GM18867 (cell line): ENCODE data around the gene MYO5C.
A peak's percentile ranks its signal among the peaks of the same experiment; 100 is the strongest.
"Not testable (repeated sequence)": the region's sequence is repeated elsewhere in the genome, so short reads cannot be mapped to it uniquely, and the experiment has no call there.

ENCODE experiments used
- ATAC-seq: cut with Tn5 transposase; IDR thresholded peaks from one replicate; pipeline ENCODE4 v1.9.1; 2021; ENCODE audit warnings: mild to moderate bottlenecking, moderate library complexity; ENCODE audit not compliant: unreplicated experiment

The MYO5C gene

DNA sequence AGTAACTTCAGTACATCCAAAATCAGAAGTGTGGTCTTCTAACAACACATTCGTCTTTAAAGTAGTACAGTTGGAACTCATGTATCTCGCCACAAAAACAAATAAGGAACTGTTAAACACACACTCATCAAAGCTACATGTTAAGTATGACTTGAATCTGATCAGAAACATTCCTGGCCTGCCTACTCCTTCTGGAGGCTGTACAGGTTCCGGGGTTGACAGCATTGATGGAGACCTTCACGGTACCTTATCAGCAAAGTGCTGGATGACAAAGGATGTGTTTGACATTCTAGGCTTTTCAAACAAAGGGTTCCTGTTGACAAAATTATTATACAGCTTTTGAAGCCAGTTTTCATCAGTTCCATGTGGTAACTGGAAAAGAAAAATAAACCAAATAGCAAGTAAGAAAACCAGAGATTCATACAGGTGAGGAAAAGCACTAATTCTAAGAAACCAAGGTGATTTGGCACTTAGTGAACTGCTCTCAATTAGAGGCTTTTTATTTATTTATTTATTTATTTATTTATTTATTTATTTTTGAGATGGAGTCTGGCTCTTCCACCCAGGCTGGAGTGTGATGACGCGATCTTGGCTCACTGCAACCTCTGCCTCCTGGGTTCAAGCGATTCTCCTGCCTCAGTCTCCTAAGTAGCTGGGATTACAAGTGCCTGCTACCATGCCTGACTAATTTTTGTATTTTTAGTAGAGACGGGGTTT lies 44.3 kb downstream of the MYO5C start:
- ATAC-seq: no peak

DNA sequence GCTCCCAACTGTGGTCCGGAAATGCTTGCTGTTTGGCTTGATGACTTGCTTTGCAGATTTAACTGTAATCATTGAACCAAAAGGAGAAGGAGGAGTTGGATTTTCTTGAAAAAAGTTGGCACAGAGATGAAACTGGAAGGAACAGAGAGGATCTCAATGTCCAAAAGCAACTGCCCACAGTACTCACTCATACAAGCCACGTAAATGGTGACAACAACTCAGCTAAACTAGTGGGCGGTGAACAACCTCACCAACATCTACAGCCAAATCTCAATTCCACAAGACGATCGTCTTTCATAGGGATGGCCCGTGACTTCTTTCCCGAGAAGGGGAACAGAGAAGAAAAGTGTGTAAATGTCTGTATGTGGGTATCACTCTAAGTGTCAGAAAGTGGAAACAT lies 48.1 kb downstream of the MYO5C start:
- no peak for ATAC-seq

DNA sequence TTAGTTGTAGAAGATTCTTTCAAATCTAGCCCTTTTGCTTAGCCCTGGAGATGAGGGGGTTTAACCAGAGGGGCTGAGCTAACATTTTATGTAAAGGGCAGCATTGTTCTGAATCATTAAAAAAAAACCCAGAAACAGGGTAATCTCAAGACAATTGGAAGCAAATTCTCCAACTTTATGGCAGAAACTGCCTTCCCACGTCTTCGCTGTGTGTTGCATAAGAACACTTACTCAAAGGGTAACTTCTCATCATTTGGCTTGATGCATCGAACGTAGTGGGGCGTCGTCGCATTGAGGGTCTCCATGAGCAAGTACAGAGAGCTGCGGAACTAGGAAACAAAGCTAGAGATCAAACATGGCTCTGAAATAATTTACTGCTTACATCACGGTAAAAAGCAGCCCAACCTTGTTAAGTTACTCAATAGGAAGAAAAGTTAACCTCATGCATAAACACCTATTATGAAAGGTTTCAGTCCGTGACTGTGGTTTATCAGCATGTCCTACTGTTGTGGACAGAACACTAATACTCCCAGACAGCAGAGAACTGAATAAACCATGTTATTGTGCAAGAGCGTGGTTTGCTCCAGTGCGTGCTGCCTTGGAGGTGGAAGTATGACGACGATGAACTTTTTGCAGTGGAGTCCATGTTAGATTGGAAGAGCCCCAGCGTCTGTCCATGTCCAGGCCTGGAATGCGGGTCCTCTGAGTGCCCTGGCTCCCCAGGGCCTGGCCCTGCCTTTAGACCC lies 48.7 kb downstream of the MYO5C start:
- ATAC-seq: no peak

DNA sequence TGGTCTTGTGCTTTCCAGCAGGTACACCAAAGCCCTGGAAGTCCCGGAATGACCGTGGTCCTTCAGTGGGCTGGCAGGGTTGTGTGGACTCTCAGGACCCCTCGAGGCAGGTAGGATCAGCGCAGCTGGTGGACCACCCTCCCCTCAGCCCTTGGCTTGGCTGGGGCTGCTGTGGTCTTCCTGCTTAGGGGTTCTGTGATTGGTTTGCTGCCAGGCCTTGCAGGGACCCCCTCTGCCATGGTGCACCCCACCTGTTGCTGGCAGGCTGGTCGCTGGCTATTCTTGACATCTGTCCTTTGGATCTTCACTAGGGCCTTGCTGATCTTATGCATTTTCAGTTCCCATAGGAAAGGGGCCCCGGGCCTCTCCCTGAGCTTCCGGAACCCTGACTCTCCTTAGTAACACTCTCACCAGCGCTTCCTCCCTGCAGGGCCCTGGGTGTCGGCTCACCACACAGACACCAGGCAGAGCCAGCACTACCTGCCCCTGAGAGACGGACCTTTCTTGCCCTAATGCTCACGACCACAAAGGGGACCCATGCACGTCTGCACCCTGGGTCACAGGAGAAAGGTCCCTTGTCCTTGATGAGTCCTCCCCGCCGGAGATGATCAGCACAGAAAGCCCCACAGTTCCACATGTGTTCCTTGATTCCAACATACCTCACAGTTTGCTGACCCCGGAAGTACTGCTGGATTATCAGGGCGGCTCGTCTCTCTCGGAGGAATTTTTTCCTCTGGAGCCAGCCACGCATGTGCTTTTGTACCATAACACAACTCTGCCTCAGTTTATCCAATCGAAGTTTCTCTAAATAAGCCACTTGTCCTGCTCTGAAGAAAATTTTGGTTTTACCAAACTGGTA lies 51.7 kb downstream of the MYO5C start:
- no peak for ATAC-seq

DNA sequence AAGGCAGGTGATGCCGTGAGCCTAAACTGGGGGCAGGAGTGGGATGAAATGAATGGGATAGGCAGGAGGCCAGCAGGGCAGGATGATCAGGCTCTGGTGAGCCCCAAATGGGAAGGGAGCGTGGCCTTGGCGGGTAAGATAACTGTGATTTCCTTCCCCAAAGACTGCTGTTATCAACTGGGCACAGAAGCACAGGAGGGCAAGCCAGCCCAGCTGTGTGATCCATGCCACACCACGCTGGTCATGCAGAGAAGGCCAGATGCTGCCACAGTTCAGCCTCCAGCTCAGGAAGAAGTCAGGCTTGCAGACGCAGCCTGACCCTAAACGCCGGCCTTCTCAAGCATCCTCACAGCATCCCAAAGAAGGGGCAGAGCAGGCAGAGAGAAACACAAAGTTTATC lies 52.3 kb downstream of the MYO5C start:
- no peak for ATAC-seq

DNA sequence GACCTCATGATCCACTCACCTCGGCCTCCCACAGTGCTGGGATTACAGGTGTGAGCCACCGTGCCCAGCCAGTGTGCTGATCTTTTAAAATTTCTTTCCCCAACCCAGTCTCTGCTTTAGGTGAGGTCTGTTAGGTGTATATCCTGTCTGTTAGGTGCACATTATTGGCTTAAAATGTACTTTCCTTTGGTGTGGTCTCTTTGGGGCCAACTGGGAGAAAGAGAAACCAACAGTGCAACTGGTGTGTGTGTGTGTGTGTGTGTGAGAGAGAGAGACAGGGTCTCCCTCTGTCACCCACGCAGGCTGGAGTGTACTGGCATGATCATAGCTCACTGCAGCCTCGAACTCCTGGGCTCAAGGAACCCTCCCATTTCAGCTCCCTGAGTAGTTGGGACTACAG lies 54.1 kb downstream of the MYO5C start:
- no peak for ATAC-seq

DNA sequence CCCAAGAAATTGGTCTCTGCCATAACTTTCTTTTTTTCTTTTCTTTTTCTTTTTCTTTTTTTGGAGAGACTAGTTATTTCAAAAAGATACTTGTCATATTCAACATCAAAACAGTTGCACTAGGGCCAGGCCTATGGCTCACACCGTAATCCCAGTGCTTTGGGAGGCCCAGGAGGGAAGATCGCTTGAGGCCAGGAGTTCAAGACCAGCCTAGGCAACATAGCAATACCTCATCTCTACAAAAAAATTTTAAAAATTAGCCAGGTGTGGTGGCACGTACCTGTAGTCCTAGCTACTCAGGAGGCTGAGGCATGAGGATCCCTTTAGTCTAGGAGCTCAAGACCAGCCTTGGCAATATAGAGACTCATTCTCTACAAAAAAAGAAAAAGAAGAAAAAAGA lies 55.4 kb downstream of the MYO5C start:
- ATAC-seq: no peak

DNA sequence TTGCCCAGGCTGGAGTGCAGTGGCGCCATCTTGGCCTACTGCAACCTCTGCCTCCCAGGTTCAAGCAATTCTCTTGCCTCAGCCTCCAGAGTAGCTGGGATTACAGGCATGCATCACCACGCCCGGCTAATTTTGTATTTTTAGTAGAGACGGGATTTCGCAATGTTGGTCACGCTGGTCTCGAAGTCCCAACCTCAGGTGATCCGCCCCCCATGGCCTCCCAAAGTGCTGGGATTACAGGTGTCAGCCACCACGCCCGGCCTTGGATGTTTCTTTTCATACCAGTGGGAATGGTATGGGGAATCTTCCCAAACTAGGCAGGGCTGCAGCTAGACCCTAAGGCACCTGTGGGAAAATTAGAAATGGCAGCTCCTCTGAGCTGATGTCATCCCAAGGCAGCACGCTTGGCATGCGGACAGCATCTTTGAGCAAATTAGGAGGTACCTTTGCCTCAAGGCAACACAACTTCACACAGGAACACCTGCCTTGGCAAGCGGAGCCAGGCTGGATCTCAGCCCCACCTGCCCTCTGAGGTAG lies 56.5 kb downstream of the MYO5C start:
- not testable (repeated sequence) for ATAC-seq

DNA sequence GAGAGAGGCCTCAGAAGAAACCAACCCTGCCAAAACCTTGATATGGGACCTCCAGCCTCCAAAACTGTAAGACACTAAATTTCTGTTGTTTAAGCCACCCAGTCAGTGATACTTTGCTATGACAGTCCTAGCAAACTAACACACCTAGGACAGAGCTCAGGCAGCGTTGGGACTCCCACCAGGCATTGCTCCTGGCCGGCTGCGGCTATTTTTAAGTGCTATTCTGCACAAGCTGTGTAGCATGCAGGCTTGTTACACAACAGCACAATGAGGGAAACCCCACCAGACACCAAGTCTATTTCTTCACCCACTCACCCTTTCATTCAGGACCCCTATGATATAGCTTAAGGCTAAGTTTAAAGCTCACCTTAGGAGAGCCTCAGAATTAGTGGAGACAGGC lies 57.5 kb downstream of the MYO5C start:
- ATAC-seq: no peak

DNA sequence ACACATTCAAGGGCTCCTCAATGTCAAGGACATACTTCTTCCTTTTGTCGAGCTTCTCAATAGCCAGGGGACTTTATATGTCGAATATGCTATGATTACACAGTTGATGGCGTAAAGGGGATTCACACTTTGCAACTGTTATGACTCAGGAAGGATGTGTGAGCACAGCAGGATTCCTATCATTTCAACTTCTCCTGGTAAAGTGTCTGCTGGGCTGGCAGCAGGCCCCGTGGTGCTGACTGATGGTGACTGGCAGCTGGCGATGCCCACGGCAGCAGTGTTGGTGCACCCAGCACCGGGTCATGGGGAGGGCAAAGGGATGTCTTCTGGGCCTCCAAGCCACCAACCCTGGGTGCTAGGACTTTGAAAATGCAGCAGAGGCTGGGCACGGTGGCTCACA lies 59.6 kb downstream of the MYO5C start:
- ATAC-seq: no peak

DNA sequence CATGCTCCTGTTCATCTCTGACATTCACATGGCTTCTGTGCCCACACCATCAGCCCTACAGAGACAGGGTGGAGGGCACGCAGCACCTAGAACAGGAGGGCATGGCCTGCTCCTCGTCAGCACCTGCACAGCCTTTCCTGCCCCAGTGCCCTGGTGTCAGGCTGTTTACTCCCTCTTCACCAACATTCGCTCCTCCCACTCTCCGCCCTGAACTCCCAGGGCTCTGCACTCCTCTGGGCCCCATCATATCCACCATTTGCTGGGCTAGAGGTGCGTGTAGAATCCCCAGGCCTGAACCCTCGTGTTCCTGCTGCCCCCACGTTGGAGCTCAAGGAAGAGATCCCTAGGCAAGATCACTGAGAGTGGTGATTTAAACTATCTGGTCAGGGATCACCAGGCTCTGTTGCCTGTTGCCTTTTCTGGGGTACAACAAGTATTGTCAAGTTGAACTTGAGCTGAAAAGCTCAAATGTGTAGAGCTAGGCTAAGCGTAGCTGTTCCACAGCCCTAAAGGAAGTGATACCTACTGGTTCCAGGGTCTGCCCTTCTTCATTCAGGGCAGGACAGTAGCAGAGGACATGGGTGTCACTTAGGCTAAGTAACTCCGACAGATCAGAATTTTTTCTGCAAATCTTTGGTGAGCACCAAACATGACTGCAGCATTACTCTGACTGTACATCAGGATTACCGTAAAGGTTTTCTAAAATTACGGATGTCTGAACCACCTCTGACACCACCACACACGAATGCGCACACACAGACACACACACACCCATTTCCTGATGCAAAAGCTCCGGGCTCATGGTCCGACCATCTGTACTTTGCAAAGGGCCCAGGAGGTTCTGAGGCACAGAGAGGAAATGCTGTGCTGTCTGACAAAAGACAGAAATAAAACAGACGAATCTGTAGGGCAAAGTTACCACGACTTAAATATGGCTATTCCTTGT lies 60.7 kb downstream of the MYO5C start:
- ATAC-seq: peak; percentile 36

DNA sequence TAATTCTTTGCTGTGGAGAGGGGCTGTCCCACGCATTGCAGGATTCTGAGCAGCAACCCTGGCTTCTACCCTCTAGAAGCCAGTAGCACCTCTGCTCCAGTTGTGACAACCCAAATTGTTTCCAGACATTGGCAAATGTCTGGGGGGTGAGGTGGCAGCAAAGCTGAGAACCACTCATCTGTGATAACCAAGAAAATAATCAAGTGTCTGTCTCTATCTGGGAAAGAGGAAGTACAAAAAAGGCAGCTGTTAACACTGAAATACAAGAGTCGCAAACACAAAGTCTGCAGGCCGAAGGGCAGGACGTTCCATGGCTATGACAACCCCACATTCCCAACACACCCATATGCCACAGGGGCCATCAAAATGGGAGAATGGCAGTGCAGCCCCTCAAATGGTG lies 62.2 kb downstream of the MYO5C start:
- ATAC-seq: peak; percentile 47

DNA sequence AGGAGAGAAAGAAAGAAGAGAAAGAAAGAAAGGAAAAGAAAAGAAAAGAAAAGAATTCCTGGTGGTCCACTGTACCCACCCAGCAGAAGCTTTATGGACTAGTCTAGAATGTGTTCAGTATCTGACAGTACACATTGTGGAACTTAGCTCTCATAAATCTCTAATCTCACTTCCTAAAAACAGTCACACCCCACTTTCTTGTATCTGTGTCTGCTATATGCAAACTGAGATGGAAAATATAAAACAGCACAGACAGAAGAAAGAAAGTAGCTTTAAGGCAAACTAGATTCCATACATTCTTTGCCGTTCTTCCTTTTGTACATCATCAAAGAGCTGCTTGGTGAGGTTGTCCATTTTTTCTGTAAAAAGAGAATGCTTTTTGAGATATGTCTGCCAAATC lies 63.3 kb downstream of the MYO5C start:
- ATAC-seq: peak; percentile 68

DNA sequence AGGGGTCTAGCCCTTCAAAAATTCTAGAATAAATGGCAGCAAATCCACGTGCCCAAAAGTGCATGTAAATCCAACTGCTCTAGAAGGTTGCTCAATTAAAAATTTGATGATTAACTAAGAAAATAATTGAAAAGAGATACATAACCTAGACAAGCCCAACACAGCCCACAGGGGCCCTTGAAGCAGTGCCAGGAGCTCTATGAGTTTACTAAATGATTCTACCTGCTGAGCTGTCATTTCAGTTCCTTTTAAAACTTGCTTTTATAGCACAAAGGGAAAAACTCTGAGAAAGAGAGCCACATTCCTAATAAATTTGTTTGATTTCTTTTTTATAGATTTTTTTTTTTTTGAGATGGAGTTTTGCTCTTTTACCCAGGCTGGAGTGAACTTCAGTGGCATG lies 65.5 kb downstream of the MYO5C start:
- ATAC-seq: no peak

DNA sequence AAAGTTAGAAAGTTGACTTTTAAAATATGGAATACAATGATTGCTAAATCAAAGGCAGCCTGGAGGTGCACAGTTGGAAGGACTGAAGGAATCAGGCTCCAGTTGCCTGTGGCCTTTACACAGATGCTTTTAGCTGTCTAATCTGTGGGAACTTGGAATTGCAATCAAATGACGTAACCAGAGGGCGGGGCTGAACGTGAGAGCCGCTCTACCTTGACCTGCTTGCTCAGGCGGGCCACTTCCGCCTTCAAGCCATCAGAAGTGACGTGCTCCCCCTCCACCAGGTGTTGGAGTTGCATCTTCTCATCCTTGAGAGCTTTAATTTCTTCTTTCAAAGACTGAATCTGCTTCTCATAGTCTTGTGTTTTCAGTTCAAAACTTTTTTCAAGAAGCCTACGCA lies 66.7 kb downstream of the MYO5C start:
- ATAC-seq: no peak

DNA sequence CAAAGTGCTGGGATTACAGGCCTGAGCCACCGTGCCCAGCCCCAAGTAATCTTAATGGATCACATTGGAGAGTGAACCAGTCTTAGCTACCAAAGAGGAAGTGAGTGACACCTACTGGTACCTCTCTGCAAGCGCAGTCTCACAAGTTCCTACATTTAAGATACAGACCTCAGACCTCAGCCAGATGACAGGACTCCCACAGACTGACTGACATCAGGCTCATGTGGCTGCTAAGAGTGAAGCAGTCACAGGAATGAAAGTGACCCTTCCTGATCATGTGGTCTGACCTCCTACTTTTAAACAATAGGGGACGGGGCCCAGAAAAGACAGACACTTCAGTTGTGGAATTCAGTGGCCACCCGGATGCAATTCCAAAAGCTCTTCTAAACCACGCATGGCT lies 68.1 kb downstream of the MYO5C start:
- ATAC-seq: peak; percentile 79

DNA sequence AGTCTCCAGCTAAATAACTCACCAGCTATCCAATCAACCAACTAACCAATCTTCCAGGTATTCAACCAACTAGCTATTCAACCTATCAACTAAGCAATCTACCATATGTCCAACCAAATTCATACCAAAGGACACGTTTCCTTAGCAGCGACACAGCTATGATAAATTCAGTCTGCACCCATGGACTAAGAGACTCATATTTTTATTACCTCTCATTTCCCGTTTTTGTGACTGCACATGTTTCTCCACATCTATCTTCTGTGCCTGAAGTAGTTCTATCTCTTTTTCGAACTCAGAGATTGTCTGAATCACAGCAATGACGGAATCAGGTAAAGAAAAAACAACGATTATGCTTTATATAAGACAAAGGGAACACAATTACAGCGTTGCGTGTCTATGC lies 70.4 kb downstream of the MYO5C start:
- no peak for ATAC-seq

DNA sequence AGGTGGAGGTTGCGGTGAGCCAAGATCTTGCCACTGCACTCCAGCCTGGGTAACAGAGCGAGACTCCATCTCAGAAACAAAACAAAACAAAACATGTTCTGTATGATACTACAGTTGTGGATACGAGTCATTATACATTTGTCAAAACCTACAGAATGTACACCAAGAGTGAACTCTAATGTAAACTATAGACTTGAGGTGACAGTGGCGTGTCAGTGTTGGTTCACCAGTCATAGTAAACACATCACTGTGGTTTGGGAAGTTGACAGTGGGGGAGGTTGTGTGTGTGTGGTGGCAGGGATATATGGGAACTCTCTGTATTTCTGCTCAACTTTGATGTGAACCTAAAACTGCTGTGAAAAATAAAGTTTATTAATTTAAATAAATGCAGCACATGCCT lies 71.4 kb downstream of the MYO5C start:
- ATAC-seq: no peak

DNA sequence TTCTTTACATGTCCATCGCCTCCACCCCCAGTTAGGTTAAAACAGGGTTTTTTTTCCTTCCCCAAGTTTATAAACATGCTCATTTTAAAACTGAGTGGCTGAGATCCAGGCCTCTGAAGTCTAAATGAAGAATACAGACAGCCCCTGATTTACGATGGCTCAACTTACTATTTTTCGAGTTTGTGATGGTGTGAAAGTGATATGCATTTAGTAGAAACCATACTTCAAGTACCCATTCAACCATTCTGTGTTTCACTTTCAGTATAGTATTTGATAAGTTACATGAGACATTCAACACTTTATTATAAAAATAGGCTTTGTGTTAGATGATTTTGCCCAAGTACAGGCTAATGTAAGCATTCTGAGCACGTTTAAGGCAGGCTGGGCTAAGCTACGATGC lies 73.9 kb downstream of the MYO5C start:
- ATAC-seq: peak; percentile 62

DNA sequence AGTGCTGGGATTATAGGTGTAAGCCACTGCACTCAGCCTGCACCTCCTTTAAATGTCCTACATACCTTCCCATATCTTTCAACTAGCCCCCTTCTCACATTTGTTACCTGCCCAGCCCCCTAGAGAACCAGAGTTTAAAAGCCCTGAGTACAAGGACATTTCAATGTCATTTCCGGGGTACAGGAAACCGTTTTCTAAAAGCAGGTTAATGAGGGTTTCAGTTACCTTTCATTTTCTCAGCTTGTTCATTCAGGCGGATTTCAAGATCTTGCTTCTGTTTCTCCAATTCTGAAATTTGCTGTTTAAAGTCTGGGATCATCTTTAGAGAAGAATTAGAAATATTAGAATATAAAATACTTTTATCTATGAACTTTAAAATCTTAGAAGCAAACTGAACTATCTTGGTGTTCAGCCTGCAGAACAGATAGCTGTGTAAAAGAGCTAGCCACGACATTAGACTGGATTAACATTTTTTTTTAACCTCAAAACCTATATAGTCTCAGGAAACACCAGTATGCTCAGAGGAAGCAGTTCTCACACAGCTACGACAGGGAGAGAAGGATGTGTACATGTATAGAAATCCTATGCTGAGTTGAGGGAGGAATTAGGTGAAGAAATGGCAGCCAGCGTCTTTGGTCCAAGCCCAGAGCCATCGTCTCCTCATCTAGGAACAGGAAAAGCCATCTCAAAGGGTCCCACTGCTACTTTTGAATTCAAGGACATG lies 74.5 kb downstream of the MYO5C start:
- no peak for ATAC-seq
